K562 (cell line): ENCODE data around the gene SLC4A2. TPM values are rescaled to one million over a fixed set of nuclear protein-coding genes. Genes with fewer than 3 reads are reported as not detected.

ENCODE experiments used
- ATAC-seq: fragments of 200-7000 bp; cut with Tn5 transposase; 3 replicates; pipeline ENCODE4 v1.9.1; 2020; ENCODE audit warnings: moderate library complexity
- BruUV-seq: library from RNA; stranded (reverse); fragments of 400-500 nt; replicated peaks from 2 replicates; lab custom pipeline; 2021; lab: Mats Ljungman, UMichigan
- CTCF ChIA-PET: fragments of 300-600 bp; formaldehyde crosslinking; extraction: SDS; loops from one replicate; lab custom pipeline; 2021; ENCODE audit warnings: low intra/inter-chr PET ratio; lab: Yijun Ruan, JAX
- POLR2A ChIA-PET: fragments of 300-600, 350-650 bp; sonication (Branson Sonifier 250); formaldehyde crosslinking; extraction: SDS; loops from one replicate; lab custom pipeline; 2021; ENCODE audit warnings: antibody characterized with exemption, inconsistent platforms; lab: Yijun Ruan, JAX
- DNase-seq, 4 experiments: peaks; one replicate each; pipeline versions ENCODE4 v3.0.0 to v3.0.0-alpha.2; 2011 to 2018; ENCODE audit warnings: low spot score in 3 of 4, mixed read lengths in 3 of 4; ENCODE audit errors: extremely low read depth in 1 of 4
- FAIRE-seq: peaks from 2 replicates; lab custom pipeline; 2011; peaks lifted over from hg19 to GRCh38; lab: Jason Lieb, UNC
- H2AFZ ChIP-seq: 2 replicates; pipeline ENCODE4 v1.6.0; 2011; ENCODE audit warnings: low read depth, low read length, control low read depth, inconsistent platforms
- H3K27ac ChIP-seq: fragments of 200-600 bp; 3 replicates; pipeline ENCODE4 v1.8.0; 2011; ENCODE audit warnings: low read depth, mild to moderate bottlenecking, control low read depth, inconsistent platforms, low read length, moderate library complexity, mixed read lengths; ENCODE audit errors: extremely low read depth
- H3K27me3 ChIP-seq, 2 experiments: fragments of 300-600 bp in 1 of 2; 2 replicates in 1 of 2; 3 replicates in 1 of 2; pipeline versions ENCODE4 v1.6.0 to v1.8.0; 2011; ENCODE audit warnings: inconsistent platforms in 2 of 2, low read length in 2 of 2, mild to moderate bottlenecking in 1 of 2, mixed read lengths in 1 of 2, moderate library complexity in 1 of 2; ENCODE audit not compliant: control insufficient read depth in 2 of 2, insufficient read depth in 2 of 2
- H3K36me3 ChIP-seq: fragments of 300-600 bp; 3 replicates; pipeline ENCODE4 v1.8.0; 2011; ENCODE audit warnings: mild to moderate bottlenecking, low read length, inconsistent platforms; ENCODE audit not compliant: control insufficient read depth, insufficient read depth
- H3K4me1 ChIP-seq, 2 experiments: fragments of 200-600 bp in 1 of 2; replicated peaks in 1 of 2; 2 replicates in 1 of 2; 3 replicates in 1 of 2; pipeline versions ENCODE4 v1.5.1 to v1.8.0; 2011; ENCODE audit warnings: inconsistent platforms in 2 of 2, low read length in 2 of 2, mild to moderate bottlenecking in 1 of 2, mixed read lengths in 1 of 2, moderate library complexity in 1 of 2; ENCODE audit not compliant: control insufficient read depth in 2 of 2, insufficient read depth in 2 of 2
- H3K4me2 ChIP-seq: 2 replicates; pipeline ENCODE4 v1.6.1; 2011; ENCODE audit warnings: low read length, control low read depth, inconsistent platforms, mixed read lengths; ENCODE audit not compliant: insufficient read depth
- H3K4me3 ChIP-seq: fragments of 200-600 bp; sonication (generic), shearing (Covaris generic); 2 replicates; pipeline ENCODE4 v1.5.1; 2016; ENCODE audit warnings: control low read depth, inconsistent platforms
- H3K79me2 ChIP-seq: fragments of 200-600 bp; 3 replicates; pipeline ENCODE4 v1.8.0; 2011; ENCODE audit warnings: low read length, inconsistent platforms; ENCODE audit not compliant: control insufficient read depth, insufficient read depth
- H3K9ac ChIP-seq, 2 experiments: 2 replicates each; pipeline versions ENCODE4 v1.6.0 to v1.6.1; 2011; ENCODE audit warnings: low read depth in 2 of 2, low read length in 2 of 2, control low read depth in 1 of 2, inconsistent platforms in 1 of 2, mild to moderate bottlenecking in 1 of 2, mixed read lengths in 1 of 2; ENCODE audit not compliant: insufficient read depth in 1 of 2
- H3K9me1 ChIP-seq: one replicate; pipeline ENCODE4 v1.6.0; 2011; ENCODE audit warnings: inconsistent platforms, mild to moderate bottlenecking, low read length, moderate library complexity; ENCODE audit not compliant: control insufficient read depth, insufficient read depth
- H3K9me3 ChIP-seq: replicated peaks from 2 replicates; pipeline ENCODE4 v1.5.1; 2011; ENCODE audit warnings: low read depth, low read length, inconsistent platforms; ENCODE audit not compliant: control insufficient read depth, insufficient read depth
- H4K20me1 ChIP-seq: replicated peaks from 2 replicates; pipeline ENCODE4 v1.6.1; 2011; ENCODE audit warnings: low read length, inconsistent platforms, mixed read lengths; ENCODE audit not compliant: control insufficient read depth, insufficient read depth
- ASH1L ChIP-seq: fragments of 450-650 bp; IDR thresholded peaks from 2 replicates; pipeline ENCODE4 v1.6.1; 2018; ENCODE audit warnings: borderline replicate concordance, mild to moderate bottlenecking, low read depth; ENCODE audit not compliant: partially characterized antibody
- C11orf30 ChIP-seq: fragments of 450-650 bp; IDR thresholded peaks from 2 replicates; pipeline ENCODE4 v1.6.1; 2016; ENCODE audit warnings: low read depth, mild to moderate bottlenecking
- GABPB1 ChIP-seq: sonication (generic); formaldehyde crosslinking; IDR thresholded peaks from 2 replicates; pipeline ENCODE4 v1.8.0; 2022; ENCODE audit warnings: mild to moderate bottlenecking, missing genetic modification reagents
- RFX7 ChIP-seq: fragments of 250-450 bp; sonication (Bioruptor Pico); IDR thresholded peaks from 2 replicates; pipeline ENCODE4 v1.5.1; 2021; ENCODE audit warnings: mild to moderate bottlenecking
- SMARCA5 ChIP-seq: fragments of 450-650 bp; IDR thresholded peaks from 2 replicates; pipeline ENCODE4 v1.6.1; 2016
- SPI1 ChIP-seq: IDR thresholded peaks from 2 replicates; pipeline ENCODE4 v1.6.1; 2011; ENCODE audit warnings: low read depth, low read length, control low read depth, borderline replicate concordance
- ZNF311 ChIP-seq: fragments of 250-450 bp; sonication (Bioruptor Pico); IDR thresholded peaks from 2 replicates; pipeline ENCODE4 v1.4.0; 2020; ENCODE audit warnings: mild to moderate bottlenecking, moderate library complexity
- ZNF384 ChIP-seq: IDR thresholded peaks from 2 replicates; pipeline ENCODE4 v1.6.1; 2012; ENCODE audit warnings: low read depth, low read length, improper control_type of control experiment
- ZNF695 ChIP-seq: fragments of 450-650 bp; formaldehyde crosslinking; IDR thresholded peaks from 2 replicates; pipeline ENCODE4 v1.4.0; 2020; ENCODE audit warnings: mild to moderate bottlenecking, moderate library complexity
- WGBS: fragments of 100-300 bp; shearing (Covaris generic); methylation state at CpG from one replicate; pipeline ENCODE4 v1.1.6; 2016; ENCODE audit warnings: low coverage, mixed read lengths; ENCODE audit not compliant: insufficient coverage; ENCODE audit errors: missing lambda C conversion rate; 5-methylcytosine and 5-hydroxymethylcytosine counted together
- in situ Hi-C: fragments of 300-500 bp; cut with MboI; formaldehyde crosslinking; loops from 4 replicates; pipeline ENCODE4 v1.15.0; 2018; ENCODE audit warnings: inconsistent platforms, mixed read lengths
- intact Hi-C: fragments of 100-400 bp; cut with micrococcal nuclease; formaldehyde crosslinking; loops from 2 replicates; pipeline ENCODE4 v1.14.2; 2022
- polyA plus RNA-seq, 8 experiments: library from polyadenylated mRNA; depleted of rRNA in 4 of 8; stranded (reverse) in 5 of 8; unstranded in 3 of 8; fragments of >200 nt; fragmentation: Nextera tagmentation in 2 of 8; fragmentation: Illumina TruSeq in 1 of 8; extraction: Ambion mirVana in 2 of 8; extraction: Trizol in 1 of 8; gene quantifications; 2 replicates each; pipeline versions ENCODE4 v1.2.1 to v1.2.3, GENCODE V29; 2011 to 2014; ENCODE audit warnings: inconsistent platforms in 1 of 8, missing spikeins in 1 of 8
- total RNA-seq, 7 experiments: library from RNA; depleted of rRNA in 6 of 7; stranded (reverse); fragments of >200 nt in 6 of 7; fragmentation: Illumina TruSeq in 2 of 7; extraction: Trizol in 2 of 7; gene quantifications; 2 replicates each; pipeline versions ENCODE4 v1.2.1 to v1.2.3, GENCODE V29; 2011 to 2021; ENCODE audit warnings: low replicate concordance in 1 of 7
- TF ChIP-seq, protein P1 (sequence below): sonication (generic); formaldehyde crosslinking; IDR thresholded peaks from 2 replicates; pipeline ENCODE4 v1.8.1; 2023; ENCODE audit warnings: mild to moderate bottlenecking, missing genetic modification reagents
- TF ChIP-seq, protein P2 (sequence below): IDR thresholded peaks from 2 replicates; pipeline ENCODE4 v1.6.1; 2011; ENCODE audit warnings: borderline replicate concordance, low read depth, mild to moderate bottlenecking, moderate library complexity, low read length; ENCODE audit not compliant: insufficient read depth, poor library complexity, severe bottlenecking

Gene SLC4A2
- total and polyA plus RNA-seq, 9 of the 15 experiments (the other 6 are each of a cell fraction or from before 2014, with no cell fraction given) = 11.4 to 375 (median 130) TPM

DNA sequence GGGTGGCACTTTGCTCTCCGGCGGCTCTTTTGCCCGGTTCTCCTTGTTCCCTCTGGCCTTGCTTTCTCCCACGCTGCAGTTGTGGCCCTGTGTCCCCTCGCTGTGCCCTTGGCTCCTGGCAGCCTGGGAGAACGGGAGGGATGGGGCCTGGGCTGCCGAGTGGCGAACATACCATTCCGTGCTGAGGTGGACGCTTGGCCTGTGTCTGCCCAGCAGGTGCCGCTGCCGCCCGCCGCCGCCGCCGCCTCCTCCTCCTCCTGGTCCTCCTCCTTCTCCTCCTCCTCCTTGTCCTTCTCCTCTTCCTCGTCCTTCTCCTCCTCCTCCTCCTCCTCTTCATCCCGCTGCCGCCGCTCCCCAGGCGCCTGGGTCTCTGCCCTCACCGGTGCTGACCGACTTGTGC, 62.9 kb downstream of the SLC4A2 start:
- no peak for FAIRE-seq
- Histone ChIP-seq H3K9ac (no peak overlapping the region; a peak in 1 of 4 replicates), H3K4me1 (peaks cover 0 to 53% of the 10 kb centered on the region in 2 experiments; a peak in 1 of 5 replicates), H2AFZ (no peak overlapping the region), H3K9me1 (peaks cover 5% of the 10 kb centered on the region), H3K4me3 (no peak overlapping the region), H3K36me3 (peaks cover 95% of the 10 kb centered on the region; the same call in 2 of the 3 replicates), H3K4me2 (no peak overlapping the region), H3K27me3 (no peaks in the 10 kb centered on the region), H3K27ac (no peak overlapping the region), H3K9me3 (no peaks in the 10 kb centered on the region), H4K20me1 (peaks cover 19% of the 10 kb centered on the region), H3K79me2 (peaks cover 10% of the 10 kb centered on the region; the same call in 2 of the 3 replicates)
- WGBS = 88% methylated on average over 24 of the region's 24 CpGs
- TF ChIP-seq, protein P1, sequence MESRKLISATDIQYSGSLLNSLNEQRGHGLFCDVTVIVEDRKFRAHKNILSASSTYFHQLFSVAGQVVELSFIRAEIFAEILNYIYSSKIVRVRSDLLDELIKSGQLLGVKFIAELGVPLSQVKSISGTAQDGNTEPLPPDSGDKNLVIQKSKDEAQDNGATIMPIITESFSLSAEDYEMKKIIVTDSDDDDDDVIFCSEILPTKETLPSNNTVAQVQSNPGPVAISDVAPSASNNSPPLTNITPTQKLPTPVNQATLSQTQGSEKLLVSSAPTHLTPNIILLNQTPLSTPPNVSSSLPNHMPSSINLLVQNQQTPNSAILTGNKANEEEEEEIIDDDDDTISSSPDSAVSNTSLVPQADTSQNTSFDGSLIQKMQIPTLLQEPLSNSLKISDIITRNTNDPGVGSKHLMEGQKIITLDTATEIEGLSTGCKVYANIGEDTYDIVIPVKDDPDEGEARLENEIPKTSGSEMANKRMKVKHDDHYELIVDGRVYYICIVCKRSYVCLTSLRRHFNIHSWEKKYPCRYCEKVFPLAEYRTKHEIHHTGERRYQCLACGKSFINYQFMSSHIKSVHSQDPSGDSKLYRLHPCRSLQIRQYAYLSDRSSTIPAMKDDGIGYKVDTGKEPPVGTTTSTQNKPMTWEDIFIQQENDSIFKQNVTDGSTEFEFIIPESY = peak; percentile 58; the same call in 1 of the 2 replicates
- TF ChIP-seq SMARCA5 = no peak
- no peak for DNase-seq
- CTCF ChIA-PET = interaction anchor here (0.6 to 4.4 kb wide), 3 partner anchors 50 to 160 kb away, joined by 3 to 74 read pairs (median 32); no protein-coding TSS in a partner anchor
- ATAC-seq = no peak
- in situ Hi-C loops (no loop called here), intact Hi-C loops (no loop called here)
- BruUV-seq = no TSS peak
- POLR2A ChIA-PET = no interaction called here

DNA sequence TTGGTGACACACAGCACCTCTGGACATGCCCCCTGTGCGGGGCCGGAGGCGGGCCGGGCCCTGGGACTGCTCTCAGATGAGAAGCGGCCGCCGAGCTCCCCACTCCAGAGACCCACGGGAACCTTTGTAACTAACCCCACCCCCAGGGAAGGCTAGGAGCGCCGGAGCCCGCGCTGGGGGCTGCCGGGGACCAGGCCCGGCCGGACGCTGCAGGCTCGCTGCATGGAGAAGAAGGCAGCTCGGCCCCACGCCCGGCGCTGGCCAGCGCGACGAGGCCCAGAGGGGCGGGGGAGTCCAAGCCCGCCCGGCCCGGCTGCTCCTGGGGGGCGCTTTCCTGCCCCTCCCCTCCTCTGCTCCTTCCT, 63.4 kb downstream of the SLC4A2 start:
- no peak for FAIRE-seq
- Histone ChIP-seq H4K20me1 (peaks cover 18% of the 10 kb centered on the region), H3K79me2 (peaks cover 10% of the 10 kb centered on the region; the same call in 2 of the 3 replicates), H3K27ac (no peak overlapping the region), H3K9ac (no peak overlapping the region), H3K27me3 (no peaks in the 10 kb centered on the region; a peak in 1 of 5 replicates), H3K4me2 (no peak overlapping the region), H3K36me3 (peaks cover 95% of the 10 kb centered on the region), H3K4me3 (no peak overlapping the region), H3K9me1 (peaks cover 5% of the 10 kb centered on the region), H2AFZ (no peak overlapping the region), H3K4me1 (peaks cover 0 to 53% of the 10 kb centered on the region in 2 experiments; a peak in 1 of 5 replicates), H3K9me3 (no peaks in the 10 kb centered on the region)
- no peak for DNase-seq
- no peak for ATAC-seq
- ChIA-PET POLR2A (interaction anchor here (1.2 kb wide), 1 partner anchor 9 kb away, joined by 3 read pairs; no protein-coding TSS in a partner anchor), CTCF (interaction anchor here (0.6 to 4.4 kb wide), 5 partner anchors 45 to 180 kb away, joined by 3 to 74 read pairs (median 13); partner anchors contain the start of gene GBX1)
- intact Hi-C loops (no loop called here), in situ Hi-C loops (no loop called here)
- 92% methylated on average over 23 of the region's 29 CpGs for WGBS
- BruUV-seq = no TSS peak
- TF ChIP-seq C11orf30 = no peak
- TF ChIP-seq ZNF311 (CRISPR knock-in tag) = no peak
- no peak for TF ChIP-seq ZNF695 (CRISPR knock-in tag)
- no peak for TF ChIP-seq GABPB1 (CRISPR knock-in tag)
- TF ChIP-seq ZNF384 = no peak
- no peak for TF ChIP-seq RFX7 (CRISPR knock-in tag)
- TF ChIP-seq SPI1 = no peak
- TF ChIP-seq, protein P2, sequence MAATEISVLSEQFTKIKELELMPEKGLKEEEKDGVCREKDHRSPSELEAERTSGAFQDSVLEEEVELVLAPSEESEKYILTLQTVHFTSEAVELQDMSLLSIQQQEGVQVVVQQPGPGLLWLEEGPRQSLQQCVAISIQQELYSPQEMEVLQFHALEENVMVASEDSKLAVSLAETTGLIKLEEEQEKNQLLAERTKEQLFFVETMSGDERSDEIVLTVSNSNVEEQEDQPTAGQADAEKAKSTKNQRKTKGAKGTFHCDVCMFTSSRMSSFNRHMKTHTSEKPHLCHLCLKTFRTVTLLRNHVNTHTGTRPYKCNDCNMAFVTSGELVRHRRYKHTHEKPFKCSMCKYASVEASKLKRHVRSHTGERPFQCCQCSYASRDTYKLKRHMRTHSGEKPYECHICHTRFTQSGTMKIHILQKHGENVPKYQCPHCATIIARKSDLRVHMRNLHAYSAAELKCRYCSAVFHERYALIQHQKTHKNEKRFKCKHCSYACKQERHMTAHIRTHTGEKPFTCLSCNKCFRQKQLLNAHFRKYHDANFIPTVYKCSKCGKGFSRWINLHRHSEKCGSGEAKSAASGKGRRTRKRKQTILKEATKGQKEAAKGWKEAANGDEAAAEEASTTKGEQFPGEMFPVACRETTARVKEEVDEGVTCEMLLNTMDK = no peak
- no peak for TF ChIP-seq ASH1L
